Glomerular visceral epithelial cell (primary cell): ENCODE data around the gene CEACAM16.

Source experiments
- DNase-seq: peaks from one replicate; pipeline ENCODE4 v3.0.0-alpha.2; 2016; ENCODE audit errors: extremely low spot score

CEACAM16 gene

DNA sequence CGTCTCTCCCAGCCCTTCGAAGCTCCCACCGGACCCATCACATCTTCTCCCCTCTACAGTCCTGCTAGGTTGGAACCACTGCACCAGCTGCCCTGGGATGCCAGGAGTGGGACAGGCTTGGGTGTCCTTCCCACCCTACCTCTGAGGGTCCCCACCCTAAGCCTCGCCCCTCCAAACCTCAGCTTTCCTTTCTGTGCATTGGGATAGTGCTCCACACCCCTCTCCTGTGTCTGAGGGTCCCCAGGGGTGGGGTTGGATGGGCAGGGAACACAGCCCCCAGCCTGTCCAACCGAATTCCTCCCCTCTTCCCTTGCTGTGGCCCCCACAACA lies 47.6 kb downstream of the CEACAM16 start:
- no peak for DNase-seq

DNA sequence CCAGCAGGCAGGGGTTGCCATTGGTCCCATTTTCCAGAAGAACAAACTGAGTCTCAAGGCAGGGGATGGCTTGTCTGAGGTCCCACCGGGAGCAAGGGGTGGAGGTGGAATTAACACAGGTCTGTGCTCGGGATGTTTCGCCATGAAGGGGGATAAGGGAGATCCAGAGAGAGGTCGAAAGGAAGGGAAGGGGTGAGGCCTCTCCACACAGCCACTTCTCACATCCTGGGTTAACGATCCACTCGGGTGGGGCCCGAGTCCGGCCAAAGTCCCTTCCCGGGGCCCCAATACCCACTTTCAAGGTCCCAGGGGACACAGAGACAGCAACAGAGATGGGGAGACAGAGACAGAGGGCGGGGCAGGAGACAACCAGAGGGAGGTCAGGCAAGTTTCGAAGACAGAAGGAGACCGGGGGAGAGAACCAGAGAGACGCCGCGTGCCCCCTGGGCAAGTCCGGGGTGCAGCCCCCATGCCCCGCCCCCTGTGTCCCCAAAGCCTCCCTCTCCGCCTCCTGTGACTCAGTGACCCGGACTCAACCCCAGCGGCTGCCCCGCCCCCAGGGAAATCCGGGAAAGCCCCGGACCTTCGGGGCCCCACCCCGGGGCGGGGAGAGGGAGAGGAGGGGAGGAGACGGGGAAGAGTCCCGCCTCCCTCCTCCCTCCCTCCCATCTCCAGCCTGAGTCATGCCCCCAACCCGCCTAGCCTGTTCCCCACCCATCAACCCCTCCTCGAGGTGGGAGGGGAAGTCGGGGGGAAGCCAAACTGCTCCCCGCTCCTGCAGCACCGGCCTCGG lies 48.2 kb downstream of the CEACAM16 start:
- DNase-seq: peak; percentile 96

DNA sequence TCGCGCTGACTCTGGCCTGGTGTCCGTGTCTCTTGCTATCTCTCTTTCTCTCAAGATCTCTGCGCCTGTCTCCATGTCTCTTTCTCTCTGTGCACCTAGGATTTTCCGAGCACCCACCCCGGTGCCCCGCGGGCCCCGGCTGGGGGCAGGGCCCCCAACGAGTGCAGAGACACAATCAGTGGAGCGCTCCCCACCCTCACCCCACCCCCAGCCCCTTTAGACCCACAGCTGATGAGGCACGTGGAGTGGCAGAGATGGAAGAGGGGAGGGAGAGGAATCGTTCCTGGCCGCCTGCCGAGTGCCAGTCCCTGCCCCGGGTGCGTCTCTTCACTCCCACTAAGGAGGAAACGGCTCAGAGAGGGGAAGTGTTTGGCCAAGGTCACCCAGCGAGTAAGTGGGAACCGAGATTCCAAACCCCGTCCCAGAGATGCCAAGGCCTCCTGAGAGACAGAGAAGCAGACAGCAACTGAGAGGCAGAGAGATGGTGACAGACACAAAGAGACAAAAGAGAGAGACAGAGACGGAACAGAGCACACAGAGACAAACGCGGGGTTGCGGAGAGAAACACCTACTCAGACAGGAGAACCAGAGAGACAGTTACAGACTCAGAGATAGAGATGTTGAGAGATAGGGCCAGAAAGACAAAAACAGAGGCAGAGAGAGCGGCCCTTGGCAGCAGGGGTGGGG lies 48.9 kb downstream of the CEACAM16 start:
- DNase-seq: peak; percentile 79

- peak; percentile 89 for DNase-seq
Measured at GRCh38 chr19:44748426-44749254, 49.7 kb downstream of the CEACAM16 start, which contains the start of gene BCL3. BCL3 (plus strand) TSS chr19:44748708; CDS start chr19:44748791, 83 bp downstream.

DNA sequence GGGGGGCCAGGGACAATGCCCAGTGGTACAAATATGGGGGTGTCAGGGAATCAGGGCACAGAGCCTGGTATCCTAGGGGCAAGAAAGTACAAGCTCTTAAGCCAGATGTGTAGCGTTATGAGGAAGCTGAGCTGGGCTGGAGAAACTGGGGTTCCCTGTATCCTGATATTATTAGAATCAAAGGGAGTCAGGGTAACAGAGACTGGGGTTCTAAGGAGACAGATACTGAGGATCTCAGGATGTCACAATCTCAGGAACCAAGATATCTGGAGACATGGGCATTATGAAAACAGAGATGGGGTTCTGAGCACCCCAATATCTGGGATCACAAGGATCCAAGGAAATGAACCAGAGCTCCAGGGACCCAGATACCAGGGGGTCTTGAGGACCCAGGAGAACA lies 50.3 kb downstream of the CEACAM16 start:
- DNase-seq: no peak

GRCh38 chr19:44749994-44750393 lies 51.0 kb downstream of the CEACAM16 start:
- DNase-seq: no peak

- no peak for DNase-seq
Measured at GRCh38 chr19:44752123-44752815, 53.3 kb downstream of the CEACAM16 start.

- DNase-seq: peak; percentile 98
Measured at GRCh38 chr19:44752816-44753625, 54.1 kb downstream of the CEACAM16 start.

DNA sequence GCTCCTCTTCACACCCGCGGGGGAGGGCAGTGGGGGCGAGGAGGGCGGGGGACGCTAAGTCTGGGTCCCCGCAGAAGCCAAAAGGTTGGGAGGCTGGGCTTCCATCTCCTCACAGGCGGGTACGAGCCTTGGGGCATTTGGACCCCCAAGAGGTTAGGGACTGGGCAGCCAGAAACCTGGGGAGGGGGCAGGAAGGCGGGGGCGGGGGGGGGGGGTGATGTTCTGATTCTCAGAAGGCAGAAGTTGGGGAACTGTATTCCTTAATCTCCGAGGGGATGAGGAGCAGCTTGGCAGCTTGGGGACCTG lies 54.6 kb downstream of the CEACAM16 start:
- no peak for DNase-seq

- peak; percentile 89 for DNase-seq
Measured at GRCh38 chr19:44753932-44754749, 55.2 kb downstream of the CEACAM16 start.

GRCh38 chr19:44754750-44755080 lies 55.8 kb downstream of the CEACAM16 start:
- DNase-seq: no peak

GRCh38 chr19:44755219-44755618 lies 56.3 kb downstream of the CEACAM16 start:
- no peak for DNase-seq

- DNase-seq: no peak
Measured at GRCh38 chr19:44756089-44756562, 57.2 kb downstream of the CEACAM16 start.

- no peak for DNase-seq
Measured at GRCh38 chr19:44757057-44757734, 58.2 kb downstream of the CEACAM16 start.

GRCh38 chr19:44757735-44758505 lies 59.0 kb downstream of the CEACAM16 start:
- DNase-seq: no peak

DNA sequence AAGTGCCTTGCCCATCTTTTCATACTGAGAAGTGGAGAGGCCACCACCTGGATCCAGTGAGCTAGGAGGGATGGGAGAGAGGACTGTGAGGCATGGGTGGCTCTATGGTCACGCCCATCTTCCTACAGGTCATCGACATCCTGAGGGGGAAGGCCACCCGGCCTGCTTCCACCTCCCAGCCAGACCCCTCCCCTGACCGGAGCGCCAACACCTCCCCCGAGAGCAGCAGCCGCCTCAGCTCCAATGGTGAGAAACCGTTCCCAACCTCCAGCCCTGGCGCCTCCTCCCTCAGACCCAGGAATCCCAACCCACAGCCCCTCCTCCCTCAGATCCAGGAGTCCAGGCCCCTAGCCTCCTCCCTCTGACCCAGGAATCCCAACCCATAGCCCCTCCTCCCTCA lies 59.6 kb downstream of the CEACAM16 start:
- no peak for DNase-seq

- DNase-seq: no peak
Measured at GRCh38 chr19:44759083-44759804, 60.3 kb downstream of the CEACAM16 start.
